H9 (cell line): ENCODE measurements around the gene MRRF. TPM values are rescaled to one million over a fixed set of nuclear protein-coding genes. Genes with fewer than 3 reads are reported as not detected.

Source experiments
- DNase-seq: peaks from one replicate; pipeline ENCODE4 v3.0.0-alpha.2; 2017
- H2AFZ ChIP-seq: one replicate; pipeline ENCODE4 v1.6.1; 2013; ENCODE audit warnings: mild to moderate bottlenecking, low read length, control low read depth, moderate library complexity
- H2AK5ac ChIP-seq: 2 replicates; pipeline ENCODE4 v1.6.1; 2013; ENCODE audit warnings: low read length, control low read depth, mixed read lengths; ENCODE audit not compliant: insufficient read length
- H2BK120ac ChIP-seq: one replicate; pipeline ENCODE4 v1.6.1; 2013; ENCODE audit warnings: low read depth, mild to moderate bottlenecking, low read length, control low read depth, inconsistent platforms; ENCODE audit not compliant: poor library complexity, severe bottlenecking
- H2BK12ac ChIP-seq: 2 replicates; pipeline ENCODE4 v1.6.1; 2013; ENCODE audit warnings: low read length, control low read depth, mixed read lengths, low read depth; ENCODE audit not compliant: insufficient read length
- H2BK15ac ChIP-seq: 2 replicates; pipeline ENCODE4 v1.6.1; 2013; ENCODE audit warnings: low read depth, low read length, control low read depth
- H2BK20ac ChIP-seq: one replicate; pipeline ENCODE4 v1.6.1; 2013; ENCODE audit warnings: low read depth, mild to moderate bottlenecking, low read length, control low read depth, inconsistent platforms; ENCODE audit not compliant: poor library complexity, severe bottlenecking
- H2BK5ac ChIP-seq: 2 replicates; pipeline ENCODE4 v1.6.1; 2013; ENCODE audit warnings: low read length, control low read depth, mixed read lengths; ENCODE audit not compliant: insufficient read length
- H3K14ac ChIP-seq: 2 replicates; pipeline ENCODE4 v1.6.1; 2013; ENCODE audit warnings: low read length, control low read depth; ENCODE audit not compliant: insufficient read depth
- H3K18ac ChIP-seq: 2 replicates; pipeline ENCODE4 v1.6.1; 2013; ENCODE audit warnings: low read depth, mild to moderate bottlenecking, mixed read lengths, low read length, control low read depth; ENCODE audit not compliant: insufficient read length
- H3K23ac ChIP-seq: 2 replicates; pipeline ENCODE4 v1.6.1; 2013; ENCODE audit warnings: low read length, control low read depth, mixed read lengths, low read depth; ENCODE audit not compliant: insufficient read length
- H3K23me2 ChIP-seq: 2 replicates; pipeline ENCODE4 v1.6.1; 2013; ENCODE audit warnings: low read depth, mild to moderate bottlenecking, mixed read lengths, low read length, control low read depth; ENCODE audit not compliant: insufficient read length, poor library complexity, severe bottlenecking
- H3K27ac ChIP-seq: 2 replicates; pipeline ENCODE4 v1.5.1; 2013; ENCODE audit warnings: low read length, control low read depth, mixed read lengths, low read depth; ENCODE audit not compliant: insufficient read length
- H3K27me3 ChIP-seq: 2 replicates; pipeline ENCODE4 v1.6.1; 2013; ENCODE audit warnings: low read length, control low read depth, inconsistent platforms; ENCODE audit not compliant: insufficient read depth
- H3K4ac ChIP-seq: 2 replicates; pipeline ENCODE4 v1.6.1; 2013; ENCODE audit warnings: low read depth, mild to moderate bottlenecking, control low read depth, inconsistent platforms, low read length, moderate library complexity
- H3K4me1 ChIP-seq: 2 replicates; pipeline ENCODE4 v1.6.1; 2013; ENCODE audit warnings: low read length, control low read depth, inconsistent platforms; ENCODE audit not compliant: insufficient read depth
- H3K4me2 ChIP-seq: 2 replicates; pipeline ENCODE4 v1.6.1; 2013; ENCODE audit warnings: low read length, control low read depth, mixed read lengths; ENCODE audit not compliant: insufficient read length, insufficient read depth
- H3K56ac ChIP-seq: 2 replicates; pipeline ENCODE4 v1.6.1; 2013; ENCODE audit warnings: low read depth, mild to moderate bottlenecking, mixed read lengths, low read length, control low read depth; ENCODE audit not compliant: insufficient read length
- H3K79me1 ChIP-seq: 2 replicates; pipeline ENCODE4 v1.6.1; 2013; ENCODE audit warnings: low read depth, mild to moderate bottlenecking, moderate library complexity, low read length, control low read depth, inconsistent platforms; ENCODE audit not compliant: insufficient read depth, poor library complexity, severe bottlenecking
- H3K79me2 ChIP-seq: 2 replicates; pipeline ENCODE4 v1.6.1; 2013; ENCODE audit warnings: low read length, control low read depth, inconsistent platforms; ENCODE audit not compliant: insufficient read depth
- H3K9ac ChIP-seq: 2 replicates; pipeline ENCODE4 v1.6.1; 2013; ENCODE audit warnings: low read length, control low read depth, mixed read lengths; ENCODE audit not compliant: insufficient read length; ENCODE audit errors: extremely low read depth
- H3K9me3 ChIP-seq: one replicate; pipeline ENCODE4 v1.6.1; 2013; ENCODE audit warnings: low read depth, low read length, inconsistent platforms; ENCODE audit not compliant: control insufficient read depth
- H3T11ph ChIP-seq: one replicate; pipeline ENCODE4 v1.6.1; 2013; ENCODE audit warnings: mild to moderate bottlenecking, low read length, control low read depth, inconsistent platforms
- H4K20me1 ChIP-seq: one replicate; pipeline ENCODE4 v1.6.1; 2013; ENCODE audit not compliant: control insufficient read depth, insufficient read length, insufficient read depth
- H4K5ac ChIP-seq: 2 replicates; pipeline ENCODE4 v1.6.1; 2013; ENCODE audit warnings: low read depth, mild to moderate bottlenecking, mixed read lengths, low read length, control low read depth; ENCODE audit not compliant: insufficient read length
- H4K8ac ChIP-seq: replicated peaks from 2 replicates; pipeline ENCODE4 v1.6.1; 2013; ENCODE audit warnings: low read length, control low read depth, mixed read lengths, low read depth; ENCODE audit not compliant: insufficient read length
- H4K91ac ChIP-seq: 2 replicates; pipeline ENCODE4 v1.6.1; 2013; ENCODE audit warnings: low read depth, mild to moderate bottlenecking, moderate library complexity, mixed read lengths, low read length, control low read depth; ENCODE audit not compliant: insufficient read length
- H3K27ac Mint-ChIP-seq, 3 experiments: 2 replicates in 2 of 3; 3 replicates in 1 of 3; pipeline ENCODE4 v1.8.0; 2020 to 2021; ENCODE audit warnings: mixed read lengths in 3 of 3, mild to moderate bottlenecking in 1 of 3, moderate library complexity in 1 of 3
- H3K27me3 Mint-ChIP-seq: 2 replicates; pipeline ENCODE4 v1.8.0; 2021; ENCODE audit warnings: low read depth, mild to moderate bottlenecking, moderate library complexity, mixed read lengths
- H3K36me3 Mint-ChIP-seq, 3 experiments: 2 replicates in 2 of 3; 3 replicates in 1 of 3; pipeline ENCODE4 v1.8.0; 2020 to 2021; ENCODE audit warnings: low read depth in 3 of 3, mixed read lengths in 3 of 3; ENCODE audit not compliant: insufficient read depth in 1 of 3
- H3K4me1 Mint-ChIP-seq, 2 experiments: 2 replicates each; pipeline ENCODE4 v1.8.0; 2020; ENCODE audit warnings: mixed read lengths in 2 of 2
- H3K4me3 Mint-ChIP-seq, 2 experiments: 2 replicates in 1 of 2; 3 replicates in 1 of 2; pipeline ENCODE4 v1.8.0; 2020 to 2021; ENCODE audit warnings: mild to moderate bottlenecking in 2 of 2, mixed read lengths in 2 of 2, moderate library complexity in 1 of 2
- H3K9me3 Mint-ChIP-seq, 2 experiments: 2 replicates in 1 of 2; 3 replicates in 1 of 2; pipeline ENCODE4 v1.8.0; 2020; ENCODE audit warnings: mild to moderate bottlenecking in 2 of 2, mixed read lengths in 2 of 2, moderate library complexity in 1 of 2
- WGBS: extraction: QIAGEN DNeasy Blood & Tissue Kit; methylation state at CpG from one replicate; pipeline ENCODE4 v1.1.7; 2013; ENCODE audit warnings: missing lambda C conversion rate, low lambda C conversion rate, mixed read lengths; ENCODE audit not compliant: insufficient read length; ENCODE audit errors: extremely low coverage; 5-methylcytosine and 5-hydroxymethylcytosine counted together
- total RNA-seq: library from RNA; stranded (reverse); gene quantifications from 2 replicates; pipeline ENCODE4 v1.2.1, GENCODE V29; 2021
- TF ChIP-seq, protein P1 (sequence below): fragments of 200-600 bp; sonication (generic); conservative IDR thresholded peaks from 3 replicates; pipeline ENCODE4 v1.8.0; 2021; ENCODE audit warnings: antibody characterized with exemption, mild to moderate bottlenecking

MRRF gene
- total RNA-seq, 1 experiment from 2014 or later = 33.7 TPM

DNA sequence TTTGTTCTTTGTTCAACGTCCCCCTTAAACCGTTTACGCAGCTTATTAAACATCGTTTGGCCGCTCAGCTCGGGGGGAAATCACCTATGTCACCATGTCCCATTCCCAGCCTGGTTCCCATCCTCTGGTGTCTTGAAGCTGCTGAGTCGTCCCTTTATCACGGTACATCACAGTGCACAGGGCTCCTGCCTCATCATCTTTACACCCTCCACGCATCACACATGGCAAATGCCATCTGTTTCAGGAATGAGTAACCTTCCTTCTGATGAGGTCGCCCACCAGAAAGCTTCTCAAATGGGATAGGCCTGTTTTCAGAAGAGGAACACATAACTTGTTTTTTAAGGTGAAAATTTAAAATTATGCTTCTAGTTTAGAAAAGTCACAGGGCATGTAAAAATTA is 28.0 kb upstream of the MRRF start:
- Mint-ChIP-seq H3K4me3 (no peak overlapping the region), H3K27me3 (peaks cover 18% of the 10 kb centered on the region)
- no peak for DNase-seq

More for the DNA sequence above, 28.0 kb upstream of the MRRF start:
- H3K4me1 ChIP-seq = no peaks in the 10 kb centered on the region
- H3T11ph ChIP-seq = no peak overlapping the region
- H4K8ac ChIP-seq = no peak overlapping the region
- peaks cover 2 to 10% (median 3%) of the 10 kb centered on the region in 3 experiments; a peak in 4 of 7 replicates for H3K36me3 Mint-ChIP-seq
- no peak overlapping the region for H3K27ac ChIP-seq
- peaks cover 3% of the 10 kb centered on the region; the same call in 1 of the 2 replicates for H3K27me3 ChIP-seq
- no peak overlapping the region for H3K27ac Mint-ChIP-seq
- TF ChIP-seq, protein P1, sequence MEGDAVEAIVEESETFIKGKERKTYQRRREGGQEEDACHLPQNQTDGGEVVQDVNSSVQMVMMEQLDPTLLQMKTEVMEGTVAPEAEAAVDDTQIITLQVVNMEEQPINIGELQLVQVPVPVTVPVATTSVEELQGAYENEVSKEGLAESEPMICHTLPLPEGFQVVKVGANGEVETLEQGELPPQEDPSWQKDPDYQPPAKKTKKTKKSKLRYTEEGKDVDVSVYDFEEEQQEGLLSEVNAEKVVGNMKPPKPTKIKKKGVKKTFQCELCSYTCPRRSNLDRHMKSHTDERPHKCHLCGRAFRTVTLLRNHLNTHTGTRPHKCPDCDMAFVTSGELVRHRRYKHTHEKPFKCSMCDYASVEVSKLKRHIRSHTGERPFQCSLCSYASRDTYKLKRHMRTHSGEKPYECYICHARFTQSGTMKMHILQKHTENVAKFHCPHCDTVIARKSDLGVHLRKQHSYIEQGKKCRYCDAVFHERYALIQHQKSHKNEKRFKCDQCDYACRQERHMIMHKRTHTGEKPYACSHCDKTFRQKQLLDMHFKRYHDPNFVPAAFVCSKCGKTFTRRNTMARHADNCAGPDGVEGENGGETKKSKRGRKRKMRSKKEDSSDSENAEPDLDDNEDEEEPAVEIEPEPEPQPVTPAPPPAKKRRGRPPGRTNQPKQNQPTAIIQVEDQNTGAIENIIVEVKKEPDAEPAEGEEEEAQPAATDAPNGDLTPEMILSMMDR = no peak
- no peaks in the 10 kb centered on the region for H3K23me2 ChIP-seq
- H2BK20ac ChIP-seq = no peak overlapping the region
- H3K79me1 ChIP-seq = no peaks in the 10 kb centered on the region
- no peak overlapping the region for H2AK5ac ChIP-seq
- H2BK15ac ChIP-seq = no peak overlapping the region
- H3K4me1 Mint-ChIP-seq = peaks cover 0 to 3% of the 10 kb centered on the region in 2 experiments; a peak in 2 of 4 replicates
- H3K4ac ChIP-seq = no peak overlapping the region
- no peak overlapping the region for H2BK12ac ChIP-seq
- no CpG with 5 or more reads among the region's 10 CpGs for WGBS
- H4K5ac ChIP-seq = no peak overlapping the region
- H3K18ac ChIP-seq = no peak overlapping the region
- H2AFZ ChIP-seq = no peak overlapping the region
- H3K79me2 ChIP-seq = no peaks in the 10 kb centered on the region
- no peaks in the 10 kb centered on the region for H3K9me3 ChIP-seq
- H3K14ac ChIP-seq = no peak overlapping the region
- H3K4me2 ChIP-seq = no peak overlapping the region
- no peak overlapping the region for H3K56ac ChIP-seq
- H4K20me1 ChIP-seq = no peaks in the 10 kb centered on the region
- no peak overlapping the region for H3K23ac ChIP-seq
- no peak overlapping the region for H4K91ac ChIP-seq
- H2BK5ac ChIP-seq = no peak overlapping the region
- H3K9me3 Mint-ChIP-seq = no peaks in the 10 kb centered on the region; a peak in 1 of 5 replicates
- no peak overlapping the region for H2BK120ac ChIP-seq
- H3K9ac ChIP-seq = no peak overlapping the region
